Panc1 (cell line): ENCODE measurements around the gene SMARCD2.

ENCODE experiments used
- CTCF ChIP-seq: fragments of 450-650 bp; IDR thresholded peaks from 2 replicates; pipeline ENCODE4 v1.5.1; 2017; ENCODE audit warnings: mild to moderate bottlenecking
- POLR2AphosphoS5 ChIP-seq: IDR thresholded peaks from 2 replicates; pipeline ENCODE4 v1.6.1; 2012; ENCODE audit warnings: mild to moderate bottlenecking, low read depth, low read length, moderate library complexity
- SIN3A ChIP-seq: IDR thresholded peaks from 2 replicates; pipeline ENCODE4 v1.6.1; 2012; ENCODE audit warnings: low read depth, mild to moderate bottlenecking, low read length, moderate library complexity, borderline replicate concordance; ENCODE audit not compliant: insufficient read depth
- TCF7L2 ChIP-seq: IDR thresholded peaks from 2 replicates; pipeline ENCODE4 v1.6.1; 2011; ENCODE audit warnings: mild to moderate bottlenecking, low read depth, low read length, inconsistent platforms
- TF ChIP-seq, protein P1 (sequence below), 2 experiments: IDR thresholded peaks; 2 replicates each; pipeline ENCODE4 v1.6.1; 2011 to 2012; ENCODE audit warnings: low read depth in 2 of 2, control low read depth in 1 of 2, low read length in 1 of 2, mild to moderate bottlenecking in 1 of 2, moderate library complexity in 1 of 2; ENCODE audit not compliant: insufficient read depth in 1 of 2

DNA sequence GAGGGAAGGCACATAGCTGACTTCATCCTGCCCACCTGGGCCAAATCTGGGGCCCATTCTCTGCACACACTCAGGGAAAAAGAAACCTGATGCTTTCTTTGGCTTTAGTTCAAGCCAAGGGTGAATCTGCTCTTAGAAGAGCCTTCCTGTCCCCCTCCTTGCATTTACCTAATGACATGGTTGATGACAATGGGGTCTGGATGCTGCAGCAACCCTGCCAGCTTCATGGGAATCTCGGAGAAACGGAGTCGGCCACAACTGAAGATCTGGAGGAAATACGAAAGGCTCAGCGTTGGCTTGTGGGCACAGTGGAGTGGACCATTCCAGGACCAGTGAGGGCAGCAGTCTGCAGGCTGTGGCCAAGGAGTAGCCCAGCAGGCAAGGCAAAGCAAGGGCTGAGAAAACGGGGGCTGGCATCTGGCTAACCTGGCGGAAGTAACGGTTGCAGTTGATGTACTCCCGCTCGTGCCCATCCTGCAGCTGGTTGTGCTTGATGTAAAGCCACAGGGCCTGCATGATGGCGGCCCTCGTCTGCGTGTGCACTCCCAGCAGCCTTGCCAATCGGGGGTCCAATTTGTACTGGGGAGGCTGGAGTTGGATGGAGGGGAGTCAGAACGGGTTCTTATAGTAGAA, 8.6 kb downstream of the SMARCD2 start:
- TF ChIP-seq TCF7L2 (no peak), CTCF (no peak), POLR2AphosphoS5 (no peak), SIN3A (no peak)
- TF ChIP-seq, protein P1, sequence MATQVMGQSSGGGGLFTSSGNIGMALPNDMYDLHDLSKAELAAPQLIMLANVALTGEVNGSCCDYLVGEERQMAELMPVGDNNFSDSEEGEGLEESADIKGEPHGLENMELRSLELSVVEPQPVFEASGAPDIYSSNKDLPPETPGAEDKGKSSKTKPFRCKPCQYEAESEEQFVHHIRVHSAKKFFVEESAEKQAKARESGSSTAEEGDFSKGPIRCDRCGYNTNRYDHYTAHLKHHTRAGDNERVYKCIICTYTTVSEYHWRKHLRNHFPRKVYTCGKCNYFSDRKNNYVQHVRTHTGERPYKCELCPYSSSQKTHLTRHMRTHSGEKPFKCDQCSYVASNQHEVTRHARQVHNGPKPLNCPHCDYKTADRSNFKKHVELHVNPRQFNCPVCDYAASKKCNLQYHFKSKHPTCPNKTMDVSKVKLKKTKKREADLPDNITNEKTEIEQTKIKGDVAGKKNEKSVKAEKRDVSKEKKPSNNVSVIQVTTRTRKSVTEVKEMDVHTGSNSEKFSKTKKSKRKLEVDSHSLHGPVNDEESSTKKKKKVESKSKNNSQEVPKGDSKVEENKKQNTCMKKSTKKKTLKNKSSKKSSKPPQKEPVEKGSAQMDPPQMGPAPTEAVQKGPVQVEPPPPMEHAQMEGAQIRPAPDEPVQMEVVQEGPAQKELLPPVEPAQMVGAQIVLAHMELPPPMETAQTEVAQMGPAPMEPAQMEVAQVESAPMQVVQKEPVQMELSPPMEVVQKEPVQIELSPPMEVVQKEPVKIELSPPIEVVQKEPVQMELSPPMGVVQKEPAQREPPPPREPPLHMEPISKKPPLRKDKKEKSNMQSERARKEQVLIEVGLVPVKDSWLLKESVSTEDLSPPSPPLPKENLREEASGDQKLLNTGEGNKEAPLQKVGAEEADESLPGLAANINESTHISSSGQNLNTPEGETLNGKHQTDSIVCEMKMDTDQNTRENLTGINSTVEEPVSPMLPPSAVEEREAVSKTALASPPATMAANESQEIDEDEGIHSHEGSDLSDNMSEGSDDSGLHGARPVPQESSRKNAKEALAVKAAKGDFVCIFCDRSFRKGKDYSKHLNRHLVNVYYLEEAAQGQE (IDR thresholded peaks at IDR 0.05; ENCODE audit: insufficient read depth in 1 of 2, low read depth in 2 of 2, low read length in 1 of 2) = no peak
